Right hindlimb (tissue), 1 donor: ENCODE data around the gene DAPL1.

Source experiments
- DNase-seq: peaks from one replicate; pipeline ENCODE4 v3.0.0-alpha.2; 2018

The DAPL1 gene

DNA sequence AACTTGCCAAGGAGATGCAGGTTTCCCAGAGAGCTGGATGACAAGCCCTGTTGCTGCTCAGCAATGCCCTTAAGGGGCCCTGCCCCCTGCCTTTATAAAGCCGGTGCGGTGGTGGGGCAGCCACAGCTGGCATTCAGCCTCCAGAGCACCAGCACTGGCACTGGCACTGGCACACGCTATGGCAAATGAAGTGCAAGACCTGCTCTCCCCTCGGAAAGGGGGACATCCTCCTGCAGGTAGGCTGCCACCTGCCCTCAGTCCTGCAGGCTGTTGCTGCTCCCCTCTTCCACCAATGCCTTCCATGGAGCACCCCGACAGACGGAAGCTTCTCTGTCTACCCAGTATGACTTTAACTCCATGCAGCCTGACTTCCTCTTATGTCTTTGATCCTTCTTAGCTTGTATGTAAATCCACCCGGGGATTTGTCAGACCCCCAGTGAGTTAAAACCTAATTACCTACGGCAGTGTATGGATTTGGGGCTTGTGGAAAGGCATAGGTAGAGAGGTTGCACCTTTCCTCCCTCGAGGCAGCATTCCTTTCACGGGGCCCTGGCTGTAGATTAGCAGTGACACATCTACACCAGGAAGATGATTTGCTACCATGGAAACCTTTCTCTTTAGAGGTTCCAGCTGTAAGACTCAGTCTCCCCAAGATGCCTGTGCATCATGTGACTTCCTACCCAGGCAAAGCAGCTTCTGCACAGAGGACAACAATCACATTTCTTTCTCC is at the start of gene DAPL1:
Gene DAPL1 (plus strand): TSS at position 123 of the 730 bp plus-strand sequence. CDS start 56 bp downstream, at position 179.
- peak; percentile 27 for DNase-seq

- DNase-seq, result no peak
These were observed 49.2 kb upstream of the DAPL1 start for GRCh38 chr2:158745866-158746382.

DNA sequence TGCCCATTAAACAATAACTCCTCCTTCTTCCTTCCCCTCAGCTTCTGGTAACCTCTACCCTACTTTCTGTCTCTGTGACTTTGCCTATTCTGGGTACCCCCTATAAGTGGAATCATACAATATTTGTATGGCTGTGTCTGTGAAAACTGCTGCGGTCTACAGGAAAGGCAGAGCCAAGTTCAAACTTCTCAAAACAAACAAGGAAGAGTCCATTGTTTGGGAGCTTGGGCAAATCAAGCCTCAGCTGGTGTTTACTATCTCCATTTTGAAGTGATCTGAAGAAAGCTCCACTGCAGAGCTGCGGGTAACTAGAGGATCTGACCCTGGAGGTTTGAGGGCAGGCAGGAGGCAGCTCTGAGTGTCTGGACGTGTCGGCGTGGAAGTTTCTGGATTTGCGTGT is 48.6 kb upstream of the DAPL1 start:
- DNase-seq, result no peak

GRCh38 chr2:158747281-158747680 is 47.8 kb upstream of the DAPL1 start:
- DNase-seq, result no peak

DNA sequence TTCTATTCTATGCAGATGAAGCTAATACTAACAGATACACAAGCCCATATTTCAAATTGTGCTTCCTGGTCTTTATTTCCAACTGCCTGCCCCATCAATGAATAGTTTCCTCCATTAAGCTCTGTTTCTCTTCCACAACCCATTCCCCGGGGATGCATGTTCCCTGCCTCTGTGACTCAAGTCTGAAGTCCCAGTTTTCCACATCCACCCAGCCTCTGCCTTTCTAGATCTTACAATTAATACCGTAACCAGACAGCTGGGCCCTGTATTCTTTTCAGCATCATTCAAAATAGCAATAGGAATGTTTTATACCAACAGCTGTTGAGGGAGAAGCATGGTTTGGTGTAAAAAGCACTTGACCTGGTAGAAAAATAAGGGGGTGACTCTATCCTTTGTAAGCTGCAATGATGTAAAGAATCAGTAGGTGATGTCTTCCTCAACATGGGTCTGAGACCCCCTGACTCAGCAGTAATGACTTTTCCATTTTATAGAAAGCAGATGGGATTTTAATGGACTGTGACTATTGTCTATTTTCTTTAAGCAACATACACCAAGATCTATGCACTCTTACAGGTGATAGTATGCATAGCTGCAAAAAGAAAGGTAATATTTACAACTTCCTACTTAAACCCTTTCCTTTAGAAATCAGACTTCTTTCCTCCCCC is 46.1 kb upstream of the DAPL1 start:
- no peak for DNase-seq

DNA sequence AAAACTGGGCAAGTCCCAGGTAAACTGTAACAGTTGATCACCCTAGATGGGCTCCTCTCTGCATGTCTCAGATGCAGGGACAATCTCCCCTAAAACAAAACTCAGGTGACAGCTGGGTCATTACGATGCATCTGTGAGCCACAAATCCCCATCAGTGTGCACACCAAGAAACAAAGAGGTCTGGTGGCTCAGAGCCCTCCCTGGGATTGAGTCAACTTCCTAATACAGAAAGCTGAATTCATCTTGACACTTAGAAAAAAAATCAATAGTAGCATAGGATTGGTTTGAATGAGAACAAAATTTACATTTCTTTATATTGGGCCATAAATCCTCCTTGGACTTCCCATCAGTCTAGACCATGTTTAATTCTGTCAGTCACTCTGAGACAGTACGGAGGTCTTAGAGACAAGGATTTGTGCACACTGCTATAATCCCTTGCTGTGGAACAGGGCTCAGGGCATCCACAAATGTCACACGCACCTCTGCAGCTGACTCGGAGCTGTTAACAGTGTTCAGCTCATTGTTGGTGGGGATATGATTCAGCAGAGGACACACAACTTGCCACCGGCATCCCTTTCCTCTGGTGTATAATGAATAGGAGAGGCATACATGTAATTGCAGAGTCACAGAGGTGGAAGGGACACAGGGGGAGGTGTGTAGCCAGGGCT is 44.5 kb upstream of the DAPL1 start:
- no peak for DNase-seq

DNA sequence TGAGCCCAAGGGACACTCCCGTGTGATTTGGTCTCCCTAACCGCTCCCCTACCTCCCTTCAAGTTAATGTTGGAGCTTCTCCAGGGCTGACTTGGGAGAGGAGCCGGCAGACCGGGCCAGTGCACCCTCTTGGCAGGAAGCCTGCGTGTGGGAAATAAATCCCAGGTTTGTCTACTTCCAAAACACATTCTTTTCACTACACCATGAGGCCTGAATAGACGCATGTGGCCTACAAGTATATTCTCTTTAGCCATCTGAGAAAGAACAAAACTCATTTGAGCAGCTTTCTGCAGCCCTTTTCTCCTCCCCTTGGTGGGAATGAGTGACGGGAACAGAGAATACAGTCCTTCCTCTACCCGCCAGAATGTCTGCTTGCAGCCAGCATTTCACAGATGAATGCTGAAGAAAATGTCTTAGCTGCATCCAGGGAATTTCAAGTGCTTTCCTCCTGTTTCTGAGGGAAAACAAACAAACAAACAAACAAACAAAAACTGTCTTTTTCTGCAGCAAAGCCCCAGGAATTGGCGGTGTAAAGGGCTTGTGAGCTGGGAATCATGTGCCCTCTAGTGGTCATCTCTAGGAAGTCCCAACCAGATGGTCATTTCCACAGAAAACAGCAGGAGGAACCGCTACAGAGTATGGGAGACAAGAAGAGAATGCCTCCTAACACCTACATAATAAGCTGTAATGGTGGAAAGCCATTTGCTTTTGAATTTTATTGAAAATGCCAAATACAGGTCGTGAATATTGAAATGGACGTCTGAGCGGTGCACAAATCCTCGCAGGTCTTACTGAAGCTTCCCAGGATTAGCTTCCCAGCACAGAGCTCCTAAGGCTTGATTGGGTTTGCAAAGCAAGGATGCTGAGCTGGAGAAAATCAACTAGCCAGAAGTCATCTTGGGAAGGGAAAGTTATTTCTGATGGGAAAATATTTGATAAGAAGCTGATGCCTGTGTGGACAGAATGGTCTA is 41.2 kb upstream of the DAPL1 start:
- peak; percentile 70 for DNase-seq

- no peak for DNase-seq
These were observed 39.6 kb upstream of the DAPL1 start for GRCh38 chr2:158755310-158756087.

DNA sequence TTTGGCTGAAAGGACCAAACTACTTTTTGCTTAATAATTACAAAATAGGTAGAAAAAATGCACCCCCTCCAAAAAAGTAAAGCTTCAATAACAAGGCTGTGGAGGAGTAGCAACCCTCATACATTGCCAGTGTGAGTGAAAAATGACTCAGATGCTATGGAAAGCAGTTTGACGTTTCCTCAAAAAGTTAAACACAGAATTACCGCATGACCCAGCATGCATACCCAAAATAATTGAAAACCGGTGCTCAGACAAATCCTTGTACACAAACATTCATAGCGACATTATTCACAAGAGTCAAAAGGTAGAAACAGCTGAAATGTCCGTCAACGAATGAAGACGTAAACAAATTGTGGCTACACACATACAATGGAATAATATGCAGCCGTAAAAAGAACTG is 38.8 kb upstream of the DAPL1 start:
- no peak for DNase-seq

DNA sequence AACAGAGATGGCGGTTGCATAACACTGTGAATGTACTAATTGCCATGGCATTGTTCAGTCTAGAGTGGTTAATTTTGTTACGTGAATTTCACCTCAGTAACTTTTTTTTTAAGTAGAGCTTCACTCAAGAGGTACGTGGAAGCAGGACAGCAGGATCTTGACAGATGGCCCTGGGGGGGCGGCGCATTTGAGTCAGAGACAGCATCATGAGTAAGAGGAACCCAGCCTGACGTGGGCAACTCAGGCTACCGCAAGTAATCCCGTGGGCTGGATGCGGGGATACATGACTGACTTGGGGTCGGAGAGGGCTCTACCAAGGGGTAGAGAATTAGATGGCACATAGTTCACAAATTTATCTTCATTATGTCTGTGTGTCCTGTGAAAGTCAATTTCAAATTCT is 38.1 kb upstream of the DAPL1 start:
- no peak for DNase-seq

GRCh38 chr2:158760887-158761286 is 34.2 kb upstream of the DAPL1 start:
- DNase-seq, result no peak

- DNase-seq, result no peak
These were observed 33.5 kb upstream of the DAPL1 start for GRCh38 chr2:158761621-158762020.

DNA sequence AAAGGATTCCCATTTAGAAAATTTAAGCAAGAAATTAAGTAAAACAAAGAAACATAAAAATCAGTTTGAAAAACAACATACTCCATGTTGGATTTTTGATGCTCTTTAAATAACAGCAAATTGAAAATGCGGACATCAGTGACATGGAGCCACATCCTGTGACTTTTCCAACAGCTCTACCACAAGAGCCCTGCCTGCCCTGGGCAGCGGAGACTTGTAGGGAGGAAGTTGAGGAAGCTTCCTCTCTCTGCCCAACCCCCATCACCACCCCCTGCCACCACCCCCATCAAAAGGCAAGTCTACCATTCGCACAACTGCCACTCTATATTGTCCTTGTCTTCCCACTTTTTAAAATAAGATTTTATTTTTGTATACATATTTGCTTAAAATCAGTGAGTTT is 32.8 kb upstream of the DAPL1 start:
- DNase-seq, result no peak

GRCh38 chr2:158766524-158766923 is 28.6 kb upstream of the DAPL1 start:
- DNase-seq, result no peak

- DNase-seq, result peak; percentile 33
These were observed 22.6 kb upstream of the DAPL1 start for GRCh38 chr2:158772306-158773078.

DNA sequence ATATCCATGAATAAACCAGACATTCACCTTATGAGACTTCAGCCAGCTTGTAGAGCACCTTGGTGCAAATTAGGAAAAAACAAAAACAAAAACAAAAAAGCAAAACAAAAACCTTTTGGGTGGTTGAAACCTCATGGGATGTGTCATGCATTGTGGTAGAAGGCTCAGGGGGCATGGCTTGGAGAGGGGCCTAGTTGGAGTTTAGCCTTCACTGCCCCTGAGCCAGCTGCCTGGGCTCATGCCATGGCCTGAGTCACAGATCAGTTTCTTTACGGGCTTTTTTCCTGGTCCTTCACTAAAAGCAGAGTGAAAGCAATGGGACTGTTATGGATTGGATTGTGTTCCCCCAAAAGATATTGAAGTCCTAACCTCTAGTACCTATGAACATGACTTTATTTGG is 22.0 kb upstream of the DAPL1 start:
- DNase-seq, result peak; percentile 36

DNA sequence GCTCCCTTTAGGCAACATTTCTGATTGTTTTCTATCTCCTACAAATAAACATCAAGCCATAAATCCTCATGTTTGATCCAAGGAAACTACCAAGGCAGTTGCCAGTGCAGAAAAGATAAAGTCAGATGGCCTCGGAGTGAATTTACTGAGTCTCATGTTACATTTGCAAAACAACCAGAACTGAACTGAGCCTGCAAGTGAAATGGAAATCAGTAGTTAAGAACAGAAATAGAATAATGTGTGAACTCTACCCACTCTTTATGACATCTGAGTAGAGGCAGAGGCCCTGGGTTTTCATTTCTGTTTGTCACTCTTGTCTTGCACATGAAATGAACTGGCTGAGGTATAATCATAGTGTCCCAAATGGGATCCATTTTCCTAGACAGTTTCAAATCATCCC is 20.4 kb upstream of the DAPL1 start:
- no peak for DNase-seq

DNA sequence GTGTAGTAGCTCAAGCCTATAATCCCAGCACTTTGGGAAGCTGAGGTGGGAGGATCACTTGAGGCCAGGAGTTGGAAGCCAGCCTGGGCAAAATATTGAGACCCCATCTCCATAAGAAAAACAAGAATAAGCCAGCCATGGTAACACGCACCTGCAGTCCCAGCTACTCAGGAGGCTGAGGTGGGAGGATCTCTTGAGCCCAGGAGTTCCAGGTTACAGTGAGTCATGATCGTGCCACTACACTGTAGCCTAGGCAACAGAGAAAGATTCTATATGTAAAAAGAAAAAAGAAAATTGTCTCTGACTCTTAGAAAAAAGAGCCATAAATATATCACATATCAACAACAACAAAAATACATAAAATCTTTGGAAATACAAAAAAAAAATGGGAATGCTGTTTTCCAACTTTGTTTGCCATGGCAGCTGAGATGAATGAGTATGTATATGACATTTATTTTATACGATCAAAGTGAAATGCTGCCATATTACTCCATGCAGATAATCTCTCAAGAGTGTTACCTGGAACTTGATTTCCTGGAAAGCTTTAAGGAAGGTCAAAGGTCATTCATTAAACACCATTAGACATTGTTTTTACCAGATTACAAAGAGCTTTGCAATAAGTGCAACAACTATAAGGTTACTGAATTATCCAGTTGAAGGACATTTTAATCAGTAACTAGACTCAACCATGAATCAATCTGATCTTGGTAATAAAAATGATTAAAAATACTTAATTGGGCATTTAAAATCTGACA is 19.7 kb upstream of the DAPL1 start:
- DNase-seq, result no peak

GRCh38 chr2:158776231-158776630 is 18.9 kb upstream of the DAPL1 start:
- no peak for DNase-seq

- DNase-seq, result no peak
These were observed 18.0 kb upstream of the DAPL1 start for GRCh38 chr2:158777077-158777476.
